Testis (tissue), 2 donors: Measurements from ENCODE around the gene NME7.

Experiments
- CTCF ChIP-seq, 3 experiments: fragments of 450-650 bp in 2 of 3; fragments of 200-600 bp in 1 of 3; sonication (generic) in 1 of 3; IDR thresholded peaks; one replicate each; pipeline ENCODE4 v1.5.1; 2016 to 2019; ENCODE audit warnings: antibody characterized with exemption in 3 of 3, mild to moderate bottlenecking in 2 of 3, moderate library complexity in 1 of 3
- POLR2A ChIP-seq: fragments of 450-650 bp; IDR thresholded peaks from one replicate; pipeline ENCODE4 v1.6.1; 2017; ENCODE audit warnings: antibody characterized with exemption, mild to moderate bottlenecking, moderate library complexity

- no peak for TF ChIP-seq POLR2A
- no peak for TF ChIP-seq CTCF (IDR thresholded peaks at IDR 0.05)
These were observed 22.7 kb upstream of the NME7 start for GRCh38 chr1:169390303-169390702.
